Mucosa of gallbladder (tissue), 1 donor: Measurements from ENCODE around the gene ATG12. TPM values are rescaled to one million over a fixed set of nuclear protein-coding genes. Genes with fewer than 3 reads are reported as not detected.
"Not testable (repeated sequence)": the region's sequence is repeated elsewhere in the genome, so short reads cannot be mapped to it uniquely, and the experiment has no call there.

Source experiments
- DNase-seq: peaks from one replicate; pipeline ENCODE4 v3.0.0-alpha.2; 2020; ENCODE audit warnings: low spot score
- total RNA-seq: library from RNA; stranded (reverse); gene quantifications from one replicate; pipeline ENCODE4 v1.2.1, GENCODE V29; 2021
- donor health status: DM: no; HTN: no; CAD: no.

Gene ATG12
- total RNA-seq, 1 donor from 2014 or later = 36.5 TPM

- DNase-seq = no peak
These were observed 1.6 kb upstream of the ATG12 start for GRCh38 chr5:115842952-115843351.

- peak; percentile 16 for DNase-seq
These were observed 947 bp upstream of the ATG12 start for GRCh38 chr5:115842089-115842935.

GRCh38 chr5:115840873-115841272, 492 bp downstream of the ATG12 start:
- no peak for DNase-seq

- DNase-seq = no peak
These were observed 2.4 kb downstream of the ATG12 start for GRCh38 chr5:115838885-115839518.

DNA sequence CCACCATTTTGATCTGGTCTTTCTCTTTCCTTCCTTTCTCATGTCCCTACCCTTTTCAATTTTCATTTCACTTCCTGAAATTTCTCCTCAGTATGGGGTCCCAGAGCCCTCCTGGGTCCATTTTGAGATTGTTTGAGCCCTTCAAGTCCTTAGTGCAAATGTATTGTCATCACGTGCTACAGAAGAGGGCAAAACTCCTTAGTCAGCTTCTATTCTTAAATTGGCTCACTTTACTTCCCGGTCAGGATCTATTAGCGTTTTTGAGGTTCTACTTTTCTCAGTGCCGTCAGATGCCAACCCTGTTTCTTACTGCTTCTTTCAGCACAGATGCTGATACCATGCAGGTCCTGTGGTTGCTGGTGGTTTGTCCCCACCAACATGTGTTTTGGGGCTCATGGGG, 5.9 kb downstream of the ATG12 start:
- DNase-seq = no peak

- peak; percentile 23 for DNase-seq
These were observed 10.1 kb downstream of the ATG12 start for GRCh38 chr5:115831163-115831768.

- no peak for DNase-seq
These were observed 11.5 kb downstream of the ATG12 start for GRCh38 chr5:115829913-115830312.

GRCh38 chr5:115825948-115826347, 15.4 kb downstream of the ATG12 start:
- no peak for DNase-seq

- DNase-seq = not testable (repeated sequence)
These were observed 16.4 kb downstream of the ATG12 start for GRCh38 chr5:115824983-115825382.

- DNase-seq = no peak
These were observed 20.5 kb downstream of the ATG12 start for GRCh38 chr5:115820846-115821245.

GRCh38 chr5:115818821-115819220, 22.5 kb downstream of the ATG12 start:
- no peak for DNase-seq

- no peak for DNase-seq
These were observed 24.0 kb downstream of the ATG12 start for GRCh38 chr5:115817386-115817785.

- peak; percentile 30 for DNase-seq
These were observed 24.9 kb downstream of the ATG12 start, which contains the start of gene CDO1 for GRCh38 chr5:115816226-115817081. TSS of gene CDO1 (minus strand) at chr5:115816659. CDS start at chr5:115816397, 262 bp downstream.

DNA sequence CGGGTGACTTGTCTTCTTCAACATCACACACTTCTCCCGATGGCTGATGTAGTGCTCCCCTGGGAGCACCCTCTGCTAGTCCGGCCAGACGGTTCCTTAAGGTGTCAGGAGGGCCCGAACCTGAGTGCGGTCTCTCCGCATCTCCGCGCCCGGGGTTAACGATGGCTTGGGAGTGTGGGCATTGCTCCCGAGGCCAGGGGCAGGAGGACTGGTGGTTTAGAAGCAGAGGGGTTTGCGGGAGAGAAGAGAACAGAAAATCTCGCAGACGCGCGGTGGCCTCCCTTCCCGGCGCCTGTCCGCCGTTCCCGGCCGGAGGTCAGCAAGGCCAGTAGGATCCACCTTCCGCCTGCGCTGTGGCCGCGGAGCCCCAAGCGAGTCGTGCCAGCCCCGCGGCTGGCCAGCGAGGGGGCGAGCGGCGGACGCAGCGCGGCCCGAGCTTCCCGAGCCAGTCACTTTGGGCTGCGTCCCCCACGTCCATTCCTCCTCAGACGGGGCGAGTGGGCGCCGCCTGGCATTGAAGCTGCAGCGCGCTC, 25.6 kb downstream of the ATG12 start:
- DNase-seq = no peak

- no peak for DNase-seq
These were observed 26.2 kb downstream of the ATG12 start for GRCh38 chr5:115815006-115815692.

DNA sequence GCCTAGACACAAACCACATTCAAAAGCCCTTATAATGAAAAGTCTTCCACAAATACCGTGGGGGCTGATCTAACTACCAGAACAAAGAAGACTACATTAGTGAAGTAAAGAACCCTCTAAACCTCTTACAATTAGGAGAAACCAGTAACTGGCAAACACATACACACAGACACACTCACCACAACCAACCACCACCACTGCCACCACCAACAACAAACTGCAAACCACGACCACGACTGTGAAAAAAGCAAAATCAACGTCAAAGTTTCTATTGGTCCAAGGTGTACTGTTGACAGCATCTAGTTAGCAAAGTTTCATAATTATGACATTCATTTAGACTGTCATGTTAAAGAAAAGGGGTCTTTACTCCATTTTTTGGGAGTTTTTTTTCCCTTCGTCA, 27.6 kb downstream of the ATG12 start:
- DNase-seq = no peak

DNA sequence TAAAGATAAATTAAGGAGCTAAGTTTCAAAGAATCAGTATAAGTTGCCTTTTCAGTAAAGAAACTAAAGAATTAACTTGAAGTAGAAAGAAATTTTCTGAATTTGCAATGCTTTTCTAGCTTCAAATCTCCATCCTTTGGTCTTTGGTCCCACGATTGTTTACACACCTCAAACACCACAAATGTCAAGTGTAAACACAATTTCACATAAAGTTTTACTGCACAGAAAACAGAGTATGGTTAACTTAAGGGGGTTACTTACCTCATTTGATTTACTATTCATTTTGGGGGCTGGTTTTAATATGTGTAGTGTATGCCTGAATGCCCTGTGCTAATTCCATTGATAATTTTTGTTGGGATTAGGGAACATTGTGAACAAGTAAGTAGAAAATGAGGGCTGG, 29.0 kb downstream of the ATG12 start:
- DNase-seq = no peak

DNA sequence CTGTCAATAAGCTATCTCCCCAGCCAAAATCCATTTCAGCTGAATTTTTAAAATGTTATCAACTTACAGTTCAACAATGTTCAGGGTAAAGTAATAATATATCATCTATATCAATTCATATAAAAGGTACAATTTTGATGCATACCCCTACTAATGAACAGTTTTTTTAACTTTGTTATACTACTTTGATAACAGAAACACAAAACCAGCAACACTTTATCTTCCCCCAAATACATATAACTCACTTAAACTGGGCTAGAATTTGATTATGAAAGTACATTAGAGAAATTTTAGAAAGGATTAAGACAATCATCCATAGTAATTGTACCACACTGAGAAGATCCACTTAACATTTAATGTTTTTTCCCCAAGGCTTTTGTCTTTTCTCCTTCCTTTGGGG, 30.0 kb downstream of the ATG12 start:
- DNase-seq = no peak

GRCh38 chr5:115810761-115811160, 30.6 kb downstream of the ATG12 start:
- DNase-seq = no peak

GRCh38 chr5:115809946-115810345, 31.4 kb downstream of the ATG12 start:
- DNase-seq = no peak

DNA sequence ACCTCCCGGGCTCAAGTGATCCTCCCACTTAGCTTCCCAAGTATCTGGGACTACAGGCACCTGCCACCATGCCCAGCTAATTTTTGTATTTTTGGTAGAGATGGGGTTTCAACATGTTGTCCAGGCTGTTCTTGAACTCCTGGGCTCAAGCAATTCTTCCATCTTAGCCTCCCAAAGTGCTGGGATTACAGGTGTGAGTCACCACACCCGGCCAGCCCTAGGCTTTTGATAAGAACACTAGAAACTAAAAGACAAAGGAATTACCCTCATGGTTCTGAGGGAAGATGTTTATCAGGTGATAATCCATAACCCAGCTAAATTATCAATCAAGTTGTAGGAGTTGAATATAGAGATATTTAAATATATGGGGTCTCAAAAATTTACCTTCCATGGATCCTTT, 33.3 kb downstream of the ATG12 start:
- DNase-seq = not testable (repeated sequence)
